Testis (tissue), 3 donors: ENCODE results near the gene DCDC2C. TPM values are rescaled to one million over a fixed set of nuclear protein-coding genes. Genes with fewer than 3 reads are reported as not detected.

Experiments
- DNase-seq: peaks from one replicate; pipeline ENCODE4 v3.0.0-alpha.2; 2019
- H3K27ac ChIP-seq, 2 donors: fragments of 200-600 bp; sonication (generic); one replicate each; pipeline ENCODE4 v1.5.1; 2019
- H3K27me3 ChIP-seq: fragments of 200-600 bp; sonication (generic); one replicate; pipeline ENCODE4 v1.5.1; 2019
- H3K36me3 ChIP-seq: fragments of 200-600 bp; sonication (generic); one replicate; pipeline ENCODE4 v1.5.1; 2017; ENCODE audit warnings: low read depth; ENCODE audit errors: missing control alignments
- H3K4me1 ChIP-seq: fragments of 200-600 bp; sonication (generic); one replicate; pipeline ENCODE4 v1.5.1; 2019
- H3K4me3 ChIP-seq, 2 donors: fragments of 200-600 bp; sonication (generic); one replicate each; pipeline ENCODE4 v1.5.1; 2017 to 2019
- H3K9me3 ChIP-seq: fragments of 200-600 bp; sonication (generic); one replicate; pipeline ENCODE4 v1.5.1; 2017
- CTCF ChIP-seq, 3 experiments: fragments of 450-650 bp in 2 of 3; fragments of 200-600 bp in 1 of 3; sonication (generic) in 1 of 3; IDR thresholded peaks; one replicate each; pipeline ENCODE4 v1.5.1; 2016 to 2019; ENCODE audit warnings: antibody characterized with exemption in 3 of 3, mild to moderate bottlenecking in 2 of 3, moderate library complexity in 1 of 3
- POLR2A ChIP-seq: fragments of 450-650 bp; IDR thresholded peaks from one replicate; pipeline ENCODE4 v1.6.1; 2017; ENCODE audit warnings: antibody characterized with exemption, mild to moderate bottlenecking, moderate library complexity
- WGBS, 2 donors: methylation state at CpG; one replicate each; pipeline ENCODE4 v1.1.5; 2018; 5-methylcytosine and 5-hydroxymethylcytosine counted together
- intact Hi-C: fragments of 100-400 bp; cut with DNase I; formaldehyde crosslinking; loops from one replicate; pipeline ENCODE4 v1.15.1; 2023; ENCODE audit warnings: low total_unique reads
- polyA plus RNA-seq: library from polyadenylated mRNA; stranded (reverse); fragments of 350-450 nt; fragmentation: Illumina TruSeq; extraction: RNeasy Lipid Tissue Mini Kit (QIAGEN cat#74804); gene quantifications from one replicate; pipeline ENCODE4 v1.2.3, GENCODE V29; 2014; ENCODE audit warnings: low read depth, low replicate concordance; ENCODE audit not compliant: insufficient read depth
- total RNA-seq, 2 donors: library from RNA; depleted of rRNA; stranded (reverse); fragments of >200 nt; gene quantifications; one replicate each; pipeline ENCODE4 v1.2.3, GENCODE V29; 2016

DCDC2C gene
- total and polyA plus RNA-seq, 3 donors from 2014 or later, result 9.9 to 12.1 (median 10.6) TPM

DNA sequence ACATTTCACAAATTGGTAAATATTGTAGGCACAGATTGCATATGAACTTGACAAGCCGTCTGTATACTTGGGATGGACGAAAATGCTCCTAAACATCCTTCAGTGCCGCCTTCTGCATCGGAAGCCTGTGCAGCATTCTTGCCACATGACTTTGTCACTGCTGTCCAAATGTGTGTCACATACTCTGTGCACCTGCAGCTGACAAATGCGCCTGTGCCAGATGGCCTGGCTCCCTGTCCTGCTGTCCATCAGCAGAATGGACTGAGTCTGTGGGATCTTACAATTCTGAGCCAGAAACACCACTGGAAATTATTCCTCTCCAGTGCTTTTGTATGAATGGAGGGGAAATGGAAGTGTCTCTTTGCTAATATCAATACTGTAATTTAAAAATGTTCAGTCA lies 89.9 kb downstream of the DCDC2C start:
- no peak for TF ChIP-seq POLR2A
- TF ChIP-seq CTCF (IDR thresholded peaks at IDR 0.05), result no peak
- intact Hi-C loops, result no loop called here
- H3K9me3 ChIP-seq, result no peaks in the 10 kb centered on the region
- DNase-seq, result no peak
- no peaks in the 10 kb centered on the region for H3K27me3 ChIP-seq
- no peaks in the 10 kb centered on the region for H3K4me1 ChIP-seq
- no peaks in the 10 kb centered on the region for H3K36me3 ChIP-seq
- WGBS, 2 donors, result 93 to 95% methylated on average over 5 of the region's 5 CpGs
- no peak overlapping the region for H3K4me3 ChIP-seq
- no peak overlapping the region for H3K27ac ChIP-seq

DNA sequence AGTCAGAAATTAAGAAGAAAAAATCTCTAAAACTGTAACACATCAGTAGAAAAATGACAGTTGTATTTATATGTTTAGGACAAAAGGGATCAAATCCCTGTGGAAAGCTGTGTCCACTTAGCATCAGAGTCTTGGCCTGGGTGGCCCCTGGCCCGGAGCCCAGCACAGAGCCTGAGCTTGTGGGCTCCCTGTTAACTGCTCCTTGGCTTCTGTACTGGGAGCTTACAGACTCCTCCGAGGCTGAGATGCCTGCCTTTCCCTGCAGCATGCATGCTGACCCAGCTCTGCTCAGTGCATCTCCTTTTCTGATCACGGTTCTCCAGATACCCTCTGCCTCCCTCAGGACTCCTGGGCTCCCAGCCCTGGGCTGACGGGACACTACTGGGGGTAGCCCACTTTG lies 98.1 kb downstream of the DCDC2C start:
- no peak for TF ChIP-seq CTCF (IDR thresholded peaks at IDR 0.05)
- no peak for TF ChIP-seq POLR2A
- Histone ChIP-seq H3K4me1 (no peaks in the 10 kb centered on the region), H3K36me3 (no peaks in the 10 kb centered on the region), H3K4me3 (no peak overlapping the region), H3K9me3 (no peaks in the 10 kb centered on the region), H3K27ac (no peak overlapping the region), H3K27me3 (no peaks in the 10 kb centered on the region)
- DNase-seq, result no peak
- 58 to 88% methylated on average over 4 of the region's 4 CpGs for whole genome bisulfite sequencing, 2 donors
- intact Hi-C loops, result no loop called here

DNA sequence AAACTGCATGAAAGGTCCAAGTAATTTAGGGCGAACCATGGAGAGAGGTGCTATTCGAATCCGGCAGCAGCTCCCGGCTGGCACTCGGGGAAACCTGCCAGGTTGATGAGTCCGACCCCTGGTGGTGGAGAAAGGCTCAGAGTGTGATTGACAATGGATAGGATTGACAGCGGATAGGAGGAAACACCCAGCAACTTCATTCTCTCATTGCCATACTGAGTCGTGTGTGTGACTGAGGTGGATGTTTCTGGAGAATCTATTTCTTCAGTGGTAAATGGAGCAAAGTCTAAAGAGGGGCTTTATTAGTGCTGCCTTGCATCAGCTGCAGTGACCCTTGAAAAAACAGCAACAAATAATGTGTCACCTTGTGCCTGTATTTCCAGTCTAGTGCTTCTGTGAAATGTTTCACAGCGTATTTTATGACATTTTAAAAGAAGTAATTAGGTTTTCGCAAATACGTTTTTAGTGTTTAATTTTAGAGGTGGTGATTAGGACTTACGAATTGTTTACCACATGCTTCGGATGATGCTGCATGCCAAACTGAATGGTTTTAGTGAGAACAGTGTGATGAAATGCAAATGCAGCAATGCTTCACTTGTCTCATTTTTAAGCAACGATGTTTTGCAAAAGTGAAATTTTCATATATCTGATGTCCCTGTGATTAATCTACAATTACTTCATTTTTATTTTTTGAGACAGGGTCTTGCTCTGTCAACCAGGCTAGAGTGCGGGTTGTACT lies 102.0 kb downstream of the DCDC2C start:
- intact Hi-C loops, result no loop called here
- Histone ChIP-seq H3K9me3 (no peaks in the 10 kb centered on the region), H3K27me3 (no peaks in the 10 kb centered on the region), H3K4me1 (no peaks in the 10 kb centered on the region), H3K36me3 (no peaks in the 10 kb centered on the region), H3K27ac (no peak overlapping the region), H3K4me3 (no peak overlapping the region)
- WGBS, 2 donors, result 77 to 79% methylated on average over 12 to 15 of the region's 15 CpGs
- DNase-seq, result peak; percentile 50
- TF ChIP-seq CTCF (IDR thresholded peaks at IDR 0.05), result peak in 2 of 3 experiments; percentile 10 to 43
- no peak for TF ChIP-seq POLR2A

DNA sequence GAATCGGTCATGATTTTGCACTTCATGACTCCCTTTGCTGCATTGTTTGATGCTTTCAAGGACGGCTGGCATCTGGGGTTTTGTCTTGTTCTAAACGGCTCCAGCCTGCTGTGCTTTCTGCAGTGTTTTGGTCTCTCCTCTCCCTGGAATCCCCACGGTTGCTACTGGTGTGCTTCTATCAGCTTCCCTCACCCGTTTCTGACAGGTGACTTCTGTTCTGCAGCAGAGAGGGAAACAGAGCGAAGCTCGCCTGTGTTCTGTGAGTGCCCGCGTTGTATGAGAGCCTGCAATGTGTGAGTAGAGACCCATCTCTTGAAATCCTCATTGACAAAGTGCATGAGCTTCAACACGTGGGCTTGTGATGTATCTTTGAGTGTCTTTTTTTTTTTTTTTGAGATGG lies 102.8 kb downstream of the DCDC2C start:
- Histone ChIP-seq H3K4me1 (no peaks in the 10 kb centered on the region), H3K36me3 (no peaks in the 10 kb centered on the region), H3K4me3 (no peak overlapping the region), H3K9me3 (no peaks in the 10 kb centered on the region), H3K27ac (no peak overlapping the region), H3K27me3 (no peaks in the 10 kb centered on the region)
- TF ChIP-seq POLR2A, result no peak
- TF ChIP-seq CTCF (IDR thresholded peaks at IDR 0.05), result no peak
- 74 to 77% methylated on average over 10 of the region's 10 CpGs for WGBS, 2 donors
- intact Hi-C loops, result no loop called here
- DNase-seq, result no peak

- 67 to 77% methylated on average over 7 of the region's 7 CpGs for WGBS, 2 donors
- TF ChIP-seq CTCF (IDR thresholded peaks at IDR 0.05) (no peak), POLR2A (no peak)
- Histone ChIP-seq H3K27ac (no peak overlapping the region), H3K9me3 (no peaks in the 10 kb centered on the region), H3K36me3 (no peaks in the 10 kb centered on the region), H3K4me3 (no peak overlapping the region), H3K27me3 (no peaks in the 10 kb centered on the region), H3K4me1 (no peaks in the 10 kb centered on the region)
- DNase-seq, result no peak
- intact Hi-C loops, result no loop called here
These were observed 103.4 kb downstream of the DCDC2C start for GRCh38 chr2:3806730-3807129.
